ENCODE results near the gene ERP27. TPM values are rescaled to one million over a fixed set of nuclear protein-coding genes. Genes with fewer than 3 reads are reported as not detected.

ERP27 gene
- total RNA-seq, 8 experiments from 2014 or later, result 0.15 to 1.9 (median 0.36) TPM; not detected in 4

Other genes with a start within 250 kb of the ERP27 start
- under 1 TPM in 1 of 8 experiments, not detected in 7; 0.07 TPM for gene GUCY2C, start 241.9 kb downstream of the ERP27 start, total RNA-seq
- 10 to 100 TPM; 14.5 to 38.5 (median 29.6) TPM for gene WBP11, start 135.1 kb downstream of the ERP27 start, total RNA-seq
- gene C12orf60, start 134.9 kb downstream of the ERP27 start, total RNA-seq, result 1 to 10 TPM; 1.9 to 4.5 (median 2.5) TPM
- 10 to 100 TPM in 1 of 8 experiments, 1 to 10 TPM in 2, under 1 TPM in 5; 0.41 to 14.0 (median 0.75) TPM for gene SMCO3, start 124.4 kb downstream of the ERP27 start, total RNA-seq
- under 1 TPM; 0.04 to 0.43 (median 0.26) TPM for gene ART4, start 95.0 kb downstream of the ERP27 start, total RNA-seq
- 100 to 1,000 TPM in 2 of 8 experiments, 10 to 100 TPM in 2, 1 to 10 TPM in 1, under 1 TPM in 2, not detected in 1; 0.05 to 532 (median 26.8) TPM for gene MGP, start 52.7 kb downstream of the ERP27 start, total RNA-seq
- 1 to 10 TPM in 4 of 8 experiments, under 1 TPM in 4; 0.11 to 6.1 (median 1.2) TPM for gene ARHGDIB, start 23.1 kb upstream of the ERP27 start, total RNA-seq
- gene PDE6H, start 34.5 kb upstream of the ERP27 start, total RNA-seq, result not detected